GM19043 (cell line): ENCODE measurements around the gene C1orf210.

Experiments
- ATAC-seq: cut with Tn5 transposase; IDR thresholded peaks from one replicate; pipeline ENCODE4 v1.9.1; 2021; ENCODE audit warnings: low read depth; ENCODE audit not compliant: unreplicated experiment

Gene C1orf210

GRCh38 chr1:43253876-43254275 lies 31.5 kb downstream of the C1orf210 start:
- no peak for ATAC-seq

DNA sequence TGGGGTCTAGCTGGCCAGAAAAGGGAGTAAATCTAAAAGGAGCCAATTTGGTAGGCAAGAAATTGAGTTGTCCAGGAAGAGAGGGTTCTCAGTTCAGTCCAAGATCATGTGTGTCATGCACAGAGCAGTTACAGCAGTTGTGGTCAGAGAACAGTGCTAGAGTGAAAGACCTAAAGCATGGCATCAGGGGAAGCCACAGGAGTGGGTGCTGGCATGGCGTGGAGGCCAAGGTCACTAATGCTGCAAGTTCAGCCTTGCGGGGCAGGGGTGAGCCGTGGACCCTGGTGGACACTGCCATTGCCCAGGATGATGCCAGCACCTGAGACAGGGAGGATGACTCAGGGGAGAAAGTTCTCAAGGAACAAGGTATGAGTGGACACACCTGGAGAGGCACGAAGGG lies 32.2 kb downstream of the C1orf210 start:
- ATAC-seq: no peak

DNA sequence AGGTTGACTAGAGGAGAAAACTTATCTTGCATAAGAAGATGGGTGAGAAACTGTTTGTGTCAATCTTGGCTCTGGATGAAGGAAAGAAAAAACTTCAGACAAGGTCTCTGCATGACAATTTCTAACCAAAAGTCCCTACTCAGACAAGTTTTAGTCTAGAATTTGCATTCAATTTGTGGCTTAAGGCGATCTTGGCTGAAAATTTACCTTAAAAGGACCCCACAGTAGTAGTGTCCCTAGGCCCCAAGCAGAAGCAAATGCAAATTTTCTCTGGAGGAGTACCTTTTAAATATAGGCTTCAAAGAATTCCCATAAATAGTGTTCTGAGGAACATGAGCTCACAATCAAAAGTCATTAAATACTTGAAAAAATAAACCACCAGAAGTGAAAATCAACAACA lies 33.2 kb downstream of the C1orf210 start:
- no peak for ATAC-seq

GRCh38 chr1:43251024-43251423 lies 34.4 kb downstream of the C1orf210 start:
- no peak for ATAC-seq

GRCh38 chr1:43250351-43250761 lies 35.0 kb downstream of the C1orf210 start:
- ATAC-seq: no peak

- ATAC-seq: no peak
Measured at GRCh38 chr1:43247256-43247921, 38.0 kb downstream of the C1orf210 start.

- ATAC-seq: no peak
Measured at GRCh38 chr1:43246466-43247213, 38.7 kb downstream of the C1orf210 start.

DNA sequence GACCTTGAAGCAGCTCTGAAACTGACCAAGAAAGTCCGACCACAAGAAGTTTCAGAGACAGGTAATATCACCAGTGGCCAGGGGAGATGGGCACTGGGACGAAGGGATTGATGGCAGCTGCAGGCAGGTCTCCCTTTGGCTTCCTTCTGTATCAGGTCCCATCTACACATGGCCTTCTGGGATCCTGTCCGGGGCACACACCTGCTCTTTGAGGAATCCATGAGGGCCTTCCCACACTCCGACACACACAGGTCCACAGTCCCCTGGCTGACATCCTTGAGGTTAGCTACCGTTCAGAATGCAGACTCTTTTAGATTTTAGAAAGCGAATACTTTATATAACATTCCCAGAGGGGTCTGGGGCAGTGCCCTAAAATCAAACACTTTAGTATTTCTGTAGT lies 42.1 kb downstream of the C1orf210 start:
- ATAC-seq: no peak

GRCh38 chr1:43241413-43241836 lies 44.0 kb downstream of the C1orf210 start:
- ATAC-seq: no peak

DNA sequence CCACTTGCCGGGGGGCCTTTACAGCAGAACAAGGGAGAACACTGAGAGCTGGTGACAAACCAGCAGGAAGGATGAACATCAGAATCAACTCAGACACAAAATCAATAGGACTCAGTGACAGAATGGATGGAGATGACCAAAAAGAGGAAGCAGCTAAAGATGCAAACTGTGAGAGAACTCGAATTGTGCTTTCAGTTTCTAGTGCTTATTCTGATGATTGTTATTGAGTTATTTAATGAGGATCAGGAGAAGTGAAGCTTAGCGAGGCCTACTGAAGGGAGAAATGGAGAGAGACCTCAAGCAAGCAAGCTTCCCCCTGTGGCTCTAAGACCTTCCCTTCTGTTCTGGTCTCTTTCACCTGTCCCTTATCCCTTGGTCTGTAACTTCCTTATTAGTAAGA lies 45.9 kb downstream of the C1orf210 start:
- ATAC-seq: peak; percentile 84

GRCh38 chr1:43238991-43239469 lies 46.4 kb downstream of the C1orf210 start:
- ATAC-seq: no peak

DNA sequence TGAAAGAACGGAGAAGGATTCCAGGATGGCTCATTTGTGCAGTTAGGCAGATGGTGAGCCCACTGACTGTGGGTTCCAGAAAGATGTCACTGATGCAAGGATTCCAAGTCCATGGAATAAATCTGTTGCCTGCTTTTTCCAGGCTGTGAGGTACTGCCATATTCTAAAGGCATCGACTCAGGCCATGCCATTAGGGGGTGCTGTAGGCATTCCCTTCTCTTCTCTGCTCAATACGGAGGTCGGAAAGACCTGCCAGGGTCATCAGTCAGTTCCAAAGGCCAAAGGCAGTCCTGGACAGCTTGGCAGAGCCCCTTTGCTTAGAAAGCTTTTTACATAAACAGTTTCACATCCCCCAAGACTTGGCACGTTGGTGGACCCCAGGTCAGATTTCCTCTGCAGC lies 47.3 kb downstream of the C1orf210 start:
- ATAC-seq: no peak

GRCh38 chr1:43237121-43237520 lies 48.3 kb downstream of the C1orf210 start:
- ATAC-seq: no peak

DNA sequence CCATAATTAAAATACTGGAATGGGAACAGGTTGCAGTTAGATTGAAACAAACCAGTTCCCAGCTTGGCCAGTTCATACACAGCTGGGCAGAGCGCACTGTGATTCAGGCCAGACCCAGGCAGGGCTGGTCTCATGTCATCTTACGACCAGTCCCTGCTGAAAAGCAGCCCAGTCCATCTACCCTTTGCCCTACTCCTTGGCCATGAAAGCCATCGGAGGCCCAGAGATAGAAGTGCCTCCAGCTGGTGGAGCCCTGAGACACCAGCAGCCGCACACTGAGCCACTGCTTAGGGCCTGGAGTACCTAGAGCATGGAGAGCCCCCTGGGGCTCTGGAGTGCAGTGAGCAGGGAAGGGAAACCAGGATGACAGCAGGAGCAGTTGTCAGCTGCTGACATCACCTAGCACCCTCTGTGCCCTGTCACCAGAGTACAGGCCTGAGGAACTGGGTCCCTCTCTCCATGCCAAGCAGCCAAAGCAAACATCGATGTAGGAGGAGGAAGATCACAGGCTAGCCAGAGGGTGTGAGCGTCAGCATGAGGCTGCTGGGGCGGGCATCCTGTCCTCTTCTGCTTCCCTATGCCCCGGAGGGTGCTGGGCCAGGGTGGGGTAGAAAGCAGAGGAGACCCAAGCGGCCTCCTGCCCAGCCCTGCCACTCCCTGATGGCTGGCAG lies 49.8 kb downstream of the C1orf210 start:
- no peak for ATAC-seq

GRCh38 chr1:43235040-43235439 lies 50.3 kb downstream of the C1orf210 start:
- no peak for ATAC-seq

DNA sequence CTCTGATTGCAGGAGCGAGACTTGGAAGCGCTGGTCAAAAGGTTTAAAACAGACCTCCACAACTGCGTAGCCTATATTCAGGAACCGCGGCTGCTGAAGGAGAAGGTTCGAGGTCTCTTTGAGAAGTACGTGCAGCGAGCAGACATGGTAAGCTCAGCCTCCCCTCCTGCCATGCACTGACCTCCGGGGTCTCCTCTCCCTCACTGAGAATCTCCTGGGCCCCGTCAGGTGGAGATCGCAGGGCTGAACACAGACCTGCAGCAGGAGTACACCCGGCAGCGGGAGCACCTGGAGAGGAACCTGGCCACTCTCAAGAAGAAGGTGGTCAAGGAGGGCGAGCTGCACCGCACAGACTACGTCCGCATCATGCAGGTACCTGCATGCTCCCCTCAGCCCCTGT lies 51.1 kb downstream of the C1orf210 start:
- ATAC-seq: no peak

DNA sequence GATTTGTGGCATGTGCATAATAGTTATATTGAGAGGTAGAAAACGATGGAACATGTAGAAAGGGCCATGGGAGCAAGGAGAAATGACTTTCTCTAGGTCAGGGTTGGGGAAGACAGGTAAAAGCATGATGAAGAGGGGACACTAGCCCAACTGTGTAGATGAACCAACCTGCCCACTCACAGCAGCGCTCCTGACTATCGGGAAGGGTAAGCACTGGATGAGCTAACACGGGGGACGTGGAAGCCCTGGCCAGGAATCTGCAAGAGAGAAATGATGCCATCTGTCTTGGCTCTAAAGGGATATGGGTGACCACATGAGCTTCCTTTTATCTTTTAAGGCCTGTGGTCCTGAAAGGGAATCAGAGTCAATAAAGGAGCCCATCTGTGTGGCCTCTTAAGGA lies 51.8 kb downstream of the C1orf210 start:
- ATAC-seq: no peak

- ATAC-seq: no peak
Measured at GRCh38 chr1:43232482-43232881, 52.9 kb downstream of the C1orf210 start.

DNA sequence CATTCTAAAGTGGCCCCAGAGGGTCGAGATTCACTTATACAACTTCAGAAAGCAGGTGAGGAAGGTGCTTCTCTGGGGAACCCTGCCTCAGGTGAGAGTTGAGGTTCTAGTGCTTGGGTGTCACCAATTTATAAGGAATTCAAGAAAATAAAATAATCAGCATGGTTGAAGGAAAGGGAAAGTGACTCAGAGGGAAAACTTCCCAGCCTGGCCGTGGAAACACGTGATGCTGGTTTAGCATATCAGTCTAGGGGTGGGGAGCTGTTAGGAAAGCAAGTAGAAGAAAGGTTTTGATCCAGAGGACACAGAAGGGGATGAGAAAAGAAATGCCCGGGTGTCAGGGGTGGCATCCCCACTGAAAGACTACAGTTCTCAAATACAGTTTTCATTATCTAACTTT lies 53.3 kb downstream of the C1orf210 start:
- ATAC-seq: no peak
